ENCODE measurements around the gene PGA4. TPM values are rescaled to one million over a fixed set of nuclear protein-coding genes. Genes with fewer than 3 reads are reported as not detected.
A peak's percentile ranks its signal among the peaks of the same experiment; 100 is the strongest.

Gene PGA4
- polyA plus RNA-seq, 2 of the 4 experiments (the other 2 are of a cell fraction) = not detected

DNA sequence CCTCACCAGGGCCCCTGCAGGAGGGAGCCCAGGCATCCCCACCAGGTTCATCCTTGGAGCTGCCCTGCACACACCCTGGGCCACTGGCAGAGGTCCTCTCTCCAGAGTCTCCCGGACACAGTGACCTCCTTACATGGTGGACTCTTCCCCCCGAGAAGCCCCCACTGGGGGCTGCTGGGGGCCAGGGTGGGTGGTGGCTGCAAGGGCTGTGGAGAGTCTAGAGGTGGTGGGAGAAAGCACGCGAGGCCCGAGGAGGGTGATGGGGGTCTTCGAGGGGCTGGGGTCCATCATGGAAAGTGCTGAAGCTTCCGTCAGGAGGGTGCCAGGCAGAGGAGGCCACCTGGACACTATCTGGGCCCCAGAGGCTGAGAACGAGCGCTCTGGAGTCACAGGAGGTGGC, 36.4 kb downstream of the PGA4 start (continued):
- TF ChIP-seq, protein P1, sequence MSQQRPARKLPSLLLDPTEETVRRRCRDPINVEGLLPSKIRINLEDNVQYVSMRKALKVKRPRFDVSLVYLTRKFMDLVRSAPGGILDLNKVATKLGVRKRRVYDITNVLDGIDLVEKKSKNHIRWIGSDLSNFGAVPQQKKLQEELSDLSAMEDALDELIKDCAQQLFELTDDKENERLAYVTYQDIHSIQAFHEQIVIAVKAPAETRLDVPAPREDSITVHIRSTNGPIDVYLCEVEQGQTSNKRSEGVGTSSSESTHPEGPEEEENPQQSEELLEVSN (IDR thresholded peaks at IDR 0.05; ENCODE audit: borderline replicate concordance, low read depth) = no peak
- TF ChIP-seq NFE2L2 (conservative IDR thresholded peaks at IDR 0.05; ENCODE audit: low read length) = no peak
- no peak for TF ChIP-seq MYC (IDR thresholded peaks at IDR 0.05; ENCODE audit: borderline replicate concordance, low read length)

DNA sequence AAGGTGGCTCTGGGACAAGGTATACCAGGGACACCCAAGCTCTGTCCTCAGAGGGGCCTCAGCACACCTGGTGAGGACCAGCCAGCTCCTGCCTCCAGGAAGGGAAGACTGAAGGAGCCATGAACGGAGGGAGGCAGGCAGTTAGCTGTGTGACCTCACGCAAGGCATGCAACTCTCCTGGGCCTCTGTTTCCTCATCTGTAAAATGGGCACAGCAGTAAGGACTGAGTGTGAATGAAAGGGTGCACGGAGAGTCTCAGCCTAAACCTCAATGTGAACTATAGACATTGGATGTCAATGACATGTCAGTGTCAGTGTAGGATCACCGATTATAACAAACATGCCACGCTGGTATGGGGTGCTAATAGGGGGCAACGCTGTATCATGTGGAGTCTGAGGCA, 37.2 kb downstream of the PGA4 start:
- CTCF ChIA-PET = interaction anchor here (0.7 to 1.0 kb wide), 3 partner anchors 13 to 129 kb away, joined by 3 to 4 read pairs (median 3); no protein-coding TSS in a partner anchor
- POLR2A ChIA-PET = no interaction called here
- Histone ChIP-seq H3K27ac (no peak overlapping the region), H3K4me2 (no peak overlapping the region), H3K4me1 (no peaks in the 10 kb centered on the region), H3K9me3 (no peaks in the 10 kb centered on the region), H3K4me3 (no peak overlapping the region)
- no peak for ATAC-seq
- no peak for FAIRE-seq
- no peak for DNase-seq (ENCODE audit: low read depth in 1 of 2, low spot score in 1 of 2)
- TF ChIP-seq, protein P2, sequence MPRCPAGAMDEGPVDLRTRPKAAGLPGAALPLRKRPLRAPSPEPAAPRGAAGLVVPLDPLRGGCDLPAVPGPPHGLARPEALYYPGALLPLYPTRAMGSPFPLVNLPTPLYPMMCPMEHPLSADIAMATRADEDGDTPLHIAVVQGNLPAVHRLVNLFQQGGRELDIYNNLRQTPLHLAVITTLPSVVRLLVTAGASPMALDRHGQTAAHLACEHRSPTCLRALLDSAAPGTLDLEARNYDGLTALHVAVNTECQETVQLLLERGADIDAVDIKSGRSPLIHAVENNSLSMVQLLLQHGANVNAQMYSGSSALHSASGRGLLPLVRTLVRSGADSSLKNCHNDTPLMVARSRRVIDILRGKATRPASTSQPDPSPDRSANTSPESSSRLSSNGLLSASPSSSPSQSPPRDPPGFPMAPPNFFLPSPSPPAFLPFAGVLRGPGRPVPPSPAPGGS (IDR thresholded peaks at IDR 0.05) = no peak
- TF ChIP-seq HOXB13 (CRISPR knock-in tag; IDR thresholded peaks at IDR 0.05; ENCODE audit: low read depth) = no peak
- no peak for TF ChIP-seq RARB (CRISPR knock-in tag; IDR thresholded peaks at IDR 0.05)
- no peak for TF ChIP-seq SREBF2 (IDR thresholded peaks at IDR 0.05)
- no peak for TF ChIP-seq ZC3H11A (IDR thresholded peaks at IDR 0.05)
- no peak for TF ChIP-seq NFE2L2 (conservative IDR thresholded peaks at IDR 0.05; ENCODE audit: low read length)
- TF ChIP-seq, protein P3, sequence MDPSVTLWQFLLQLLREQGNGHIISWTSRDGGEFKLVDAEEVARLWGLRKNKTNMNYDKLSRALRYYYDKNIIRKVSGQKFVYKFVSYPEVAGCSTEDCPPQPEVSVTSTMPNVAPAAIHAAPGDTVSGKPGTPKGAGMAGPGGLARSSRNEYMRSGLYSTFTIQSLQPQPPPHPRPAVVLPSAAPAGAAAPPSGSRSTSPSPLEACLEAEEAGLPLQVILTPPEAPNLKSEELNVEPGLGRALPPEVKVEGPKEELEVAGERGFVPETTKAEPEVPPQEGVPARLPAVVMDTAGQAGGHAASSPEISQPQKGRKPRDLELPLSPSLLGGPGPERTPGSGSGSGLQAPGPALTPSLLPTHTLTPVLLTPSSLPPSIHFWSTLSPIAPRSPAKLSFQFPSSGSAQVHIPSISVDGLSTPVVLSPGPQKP (IDR thresholded peaks at IDR 0.05; ENCODE audit: low read depth, low read length) = no peak
- TF ChIP-seq KDM5A (IDR thresholded peaks at IDR 0.05) = no peak
- no peak for TF ChIP-seq CHD2 (IDR thresholded peaks at IDR 0.05; ENCODE audit: low read length, partially characterized antibody)
- TF ChIP-seq TFCP2L1 (CRISPR knock-in tag; IDR thresholded peaks at IDR 0.05) = no peak
- TF ChIP-seq, protein P4, sequence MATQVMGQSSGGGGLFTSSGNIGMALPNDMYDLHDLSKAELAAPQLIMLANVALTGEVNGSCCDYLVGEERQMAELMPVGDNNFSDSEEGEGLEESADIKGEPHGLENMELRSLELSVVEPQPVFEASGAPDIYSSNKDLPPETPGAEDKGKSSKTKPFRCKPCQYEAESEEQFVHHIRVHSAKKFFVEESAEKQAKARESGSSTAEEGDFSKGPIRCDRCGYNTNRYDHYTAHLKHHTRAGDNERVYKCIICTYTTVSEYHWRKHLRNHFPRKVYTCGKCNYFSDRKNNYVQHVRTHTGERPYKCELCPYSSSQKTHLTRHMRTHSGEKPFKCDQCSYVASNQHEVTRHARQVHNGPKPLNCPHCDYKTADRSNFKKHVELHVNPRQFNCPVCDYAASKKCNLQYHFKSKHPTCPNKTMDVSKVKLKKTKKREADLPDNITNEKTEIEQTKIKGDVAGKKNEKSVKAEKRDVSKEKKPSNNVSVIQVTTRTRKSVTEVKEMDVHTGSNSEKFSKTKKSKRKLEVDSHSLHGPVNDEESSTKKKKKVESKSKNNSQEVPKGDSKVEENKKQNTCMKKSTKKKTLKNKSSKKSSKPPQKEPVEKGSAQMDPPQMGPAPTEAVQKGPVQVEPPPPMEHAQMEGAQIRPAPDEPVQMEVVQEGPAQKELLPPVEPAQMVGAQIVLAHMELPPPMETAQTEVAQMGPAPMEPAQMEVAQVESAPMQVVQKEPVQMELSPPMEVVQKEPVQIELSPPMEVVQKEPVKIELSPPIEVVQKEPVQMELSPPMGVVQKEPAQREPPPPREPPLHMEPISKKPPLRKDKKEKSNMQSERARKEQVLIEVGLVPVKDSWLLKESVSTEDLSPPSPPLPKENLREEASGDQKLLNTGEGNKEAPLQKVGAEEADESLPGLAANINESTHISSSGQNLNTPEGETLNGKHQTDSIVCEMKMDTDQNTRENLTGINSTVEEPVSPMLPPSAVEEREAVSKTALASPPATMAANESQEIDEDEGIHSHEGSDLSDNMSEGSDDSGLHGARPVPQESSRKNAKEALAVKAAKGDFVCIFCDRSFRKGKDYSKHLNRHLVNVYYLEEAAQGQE (IDR thresholded peaks at IDR 0.05) = no peak
- TF ChIP-seq FOSL2 (IDR thresholded peaks at IDR 0.05) = no peak
- no peak for TF ChIP-seq FOSL2 (CRISPR knock-in tag; IDR thresholded peaks at IDR 0.05)
- 72% methylated on average over 6 of the region's 6 CpGs for WGBS (ENCODE audit: missing lambda C conversion rate)

DNA sequence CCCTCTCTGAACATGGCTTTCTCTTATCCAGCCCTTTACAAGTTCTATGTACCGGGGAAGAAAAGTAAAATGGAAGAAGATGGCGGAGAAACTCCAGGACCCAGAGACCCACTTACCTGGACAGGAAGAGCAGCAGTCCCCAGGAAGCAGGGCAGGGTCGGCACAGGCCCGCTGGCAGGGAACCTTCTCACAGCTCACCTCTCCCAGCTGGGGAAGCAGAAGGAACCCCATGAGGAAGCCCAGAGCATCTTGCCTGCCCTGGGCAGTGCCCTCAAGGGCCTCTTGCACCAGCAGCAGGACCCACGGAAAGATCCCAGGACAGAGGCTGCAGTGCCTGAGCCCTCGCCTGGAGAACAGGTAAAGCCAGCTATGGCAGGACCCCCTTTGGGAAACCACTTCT, 42.2 kb downstream of the PGA4 start:
- Histone ChIP-seq H3K27ac (no peak overlapping the region), H3K4me1 (peaks cover 15% of the 10 kb centered on the region), H3K4me2 (no peak overlapping the region), H3K9me3 (no peaks in the 10 kb centered on the region), H3K4me3 (no peak overlapping the region)
- TF ChIP-seq, protein P5, sequence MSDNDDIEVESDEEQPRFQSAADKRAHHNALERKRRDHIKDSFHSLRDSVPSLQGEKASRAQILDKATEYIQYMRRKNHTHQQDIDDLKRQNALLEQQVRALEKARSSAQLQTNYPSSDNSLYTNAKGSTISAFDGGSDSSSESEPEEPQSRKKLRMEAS (IDR thresholded peaks at IDR 0.05) = no peak
- no peak for TF ChIP-seq MYC (IDR thresholded peaks at IDR 0.05; ENCODE audit: borderline replicate concordance, low read length)
- no peak for TF ChIP-seq RARB (CRISPR knock-in tag; IDR thresholded peaks at IDR 0.05)
- TF ChIP-seq ZFP36 (IDR thresholded peaks at IDR 0.05; ENCODE audit: borderline replicate concordance, partially characterized antibody) = no peak
- TF ChIP-seq POLR2AphosphoS2 (conservative IDR thresholded peaks at IDR 0.05; ENCODE audit: low read length) = no peak
- no peak for TF ChIP-seq RNF2 (IDR thresholded peaks at IDR 0.05; ENCODE audit: borderline replicate concordance, low read depth)
- no peak for TF ChIP-seq NPAS2 (CRISPR knock-in tag; IDR thresholded peaks at IDR 0.05; ENCODE audit: borderline replicate concordance)
- TF ChIP-seq GATA3 (IDR thresholded peaks at IDR 0.05; ENCODE audit: borderline replicate concordance) = no peak
- TF ChIP-seq BHLHE40 (IDR thresholded peaks at IDR 0.05; ENCODE audit: low read depth, low read length) = no peak
- no peak for TF ChIP-seq ZSCAN20 (CRISPR knock-in tag; IDR thresholded peaks at IDR 0.05)
- no peak for TF ChIP-seq HOXB5 (CRISPR knock-in tag; IDR thresholded peaks at IDR 0.05)
- TF ChIP-seq TP53 (CRISPR knock-in tag; IDR thresholded peaks at IDR 0.05) = no peak
- TF ChIP-seq HOXA7 (CRISPR knock-in tag; IDR thresholded peaks at IDR 0.05) = no peak
- no peak for TF ChIP-seq ZNF302 (CRISPR knock-in tag; IDR thresholded peaks at IDR 0.05)
- no peak for TF ChIP-seq CEBPB (IDR thresholded peaks at IDR 0.05)
- TF ChIP-seq CBX2 (IDR thresholded peaks at IDR 0.05; ENCODE audit: borderline replicate concordance, low read depth) = no peak
- TF ChIP-seq MAFK (IDR thresholded peaks at IDR 0.05; ENCODE audit: partially characterized antibody) = no peak
- 94% methylated on average over 4 of the region's 6 CpGs for WGBS (ENCODE audit: missing lambda C conversion rate)
- CTCF ChIA-PET = interaction anchor here (1.2 to 6.8 kb wide), 4 partner anchors 8 to 77 kb away, joined by 3 to 35 read pairs (median 4); no protein-coding TSS in a partner anchor
- FAIRE-seq (no peak), ATAC-seq (0 out of 6 replicates have a peak, but pooled peaks of 1 of the 2 experiments have one; percentile 15), DNase-seq (ENCODE audit: low read depth in 1 of 2, low spot score in 1 of 2) (no peak)
- POLR2A ChIA-PET = no interaction called here

Data from A549 (cell line).